NOMO-1 (cell line): ENCODE data around the gene VEZF1.
A peak's percentile ranks its signal among the peaks of the same experiment; 100 is the strongest.
"Not testable (repeated sequence)": the region's sequence is repeated elsewhere in the genome, so short reads cannot be mapped to it uniquely, and the experiment has no call there.

Experiments used
- DNase-seq, 2 experiments: peaks; one replicate each; lab custom pipeline; 2025; ENCODE audit not compliant: unreplicated experiment in 2 of 2; lab: John Stamatoyannopoulos, UW

The VEZF1 gene

GRCh38 chr17:57976594-57976993, 11.5 kb downstream of the VEZF1 start:
- no peak for DNase-seq

GRCh38 chr17:57975044-57975443, 13.0 kb downstream of the VEZF1 start:
- no peak for DNase-seq

GRCh38 chr17:57974053-57974824, 13.8 kb downstream of the VEZF1 start:
- DNase-seq, result not testable (repeated sequence)

GRCh38 chr17:57972151-57972550, 15.9 kb downstream of the VEZF1 start:
- no peak for DNase-seq

GRCh38 chr17:57971572-57971971, 16.5 kb downstream of the VEZF1 start:
- no peak for DNase-seq

- DNase-seq, result no peak
Observed at GRCh38 chr17:57970710-57971109, 17.3 kb downstream of the VEZF1 start.

- DNase-seq, result no peak
Observed at GRCh38 chr17:57968456-57968855, 19.6 kb downstream of the VEZF1 start.

GRCh38 chr17:57966875-57967274, 21.2 kb downstream of the VEZF1 start:
- DNase-seq, result no peak

- no peak for DNase-seq
Observed at GRCh38 chr17:57966246-57966645, 21.8 kb downstream of the VEZF1 start.

- no peak for DNase-seq
Observed at GRCh38 chr17:57965521-57966160, 22.4 kb downstream of the VEZF1 start.

- no peak for DNase-seq
Observed at GRCh38 chr17:57963149-57963511, 24.9 kb downstream of the VEZF1 start.

GRCh38 chr17:57962279-57963148, 25.5 kb downstream of the VEZF1 start:
- no peak for DNase-seq

- no peak for DNase-seq
Observed at GRCh38 chr17:57959929-57960328, 28.1 kb downstream of the VEZF1 start.

- not testable (repeated sequence) for DNase-seq
Observed at GRCh38 chr17:57958391-57958790, 29.7 kb downstream of the VEZF1 start.

GRCh38 chr17:57957886-57958285, 30.2 kb downstream of the VEZF1 start:
- DNase-seq, result no peak

- DNase-seq, result no peak
Observed at GRCh38 chr17:57957120-57957850, 30.8 kb downstream of the VEZF1 start.

GRCh38 chr17:57956291-57957119, 31.5 kb downstream of the VEZF1 start:
- DNase-seq, result no peak

- DNase-seq, result peak; percentile 45 to 56
Observed at GRCh38 chr17:57955183-57955931, 32.7 kb downstream of the VEZF1 start, which contains the start of gene CUEDC1. CUEDC1 (minus strand) TSS chr17:57955412; CDS start chr17:57885564, 69,848 bp downstream.
